Activated CD4-positive, alpha-beta T cell treated with anti-CD3 and anti-CD28 coated beads for 36 hours (primary cell): Measurements from ENCODE around the gene TPSB2. TPM values are rescaled to one million over a fixed set of nuclear protein-coding genes. Genes with fewer than 3 reads are reported as not detected.

Experiments
- ATAC-seq: fragments of 200-7000 bp; cut with Tn5 transposase; one replicate; pipeline ENCODE4 v1.10.0; 2021; ENCODE audit warnings: mild to moderate bottlenecking, moderate library complexity
- CTCF ChIA-PET: fragments of 350-600 bp; sonication (Branson Sonifier 250); formaldehyde crosslinking; loops from one replicate; lab custom pipeline; 2021; ENCODE audit warnings: antibody characterized with exemption; lab: Charles Lee
- POLR2A ChIA-PET: fragments of 350-600 bp; sonication (Branson Sonifier 250); formaldehyde crosslinking; loops from one replicate; lab custom pipeline; 2021; ENCODE audit warnings: antibody characterized with exemption, inconsistent platforms; lab: Charles Lee
- DNase-seq: peaks from one replicate; pipeline ENCODE4 v3.0.0-alpha.2; 2020
- H3K27ac Mint-ChIP-seq: one replicate; pipeline ENCODE4 v1.8.0; 2021; ENCODE audit warnings: mixed read lengths
- H3K27me3 Mint-ChIP-seq: one replicate; pipeline ENCODE4 v1.8.0; 2021; ENCODE audit warnings: mixed read lengths
- H3K36me3 Mint-ChIP-seq: one replicate; pipeline ENCODE4 v1.8.0; 2021; ENCODE audit warnings: low read depth, mixed read lengths
- H3K4me1 Mint-ChIP-seq: one replicate; pipeline ENCODE4 v1.8.0; 2021; ENCODE audit warnings: mixed read lengths
- H3K4me3 Mint-ChIP-seq: one replicate; pipeline ENCODE4 v1.8.0; 2021; ENCODE audit warnings: mild to moderate bottlenecking, moderate library complexity, mixed read lengths
- H3K9me3 Mint-ChIP-seq: one replicate; pipeline ENCODE4 v1.8.0; 2021; ENCODE audit warnings: low read depth, mixed read lengths
- intact Hi-C, 2 experiments: fragments of 100-400 bp; cut with DNase I in 1 of 2; cut with micrococcal nuclease in 1 of 2; formaldehyde crosslinking; loops; one replicate each; pipeline versions ENCODE4 v1.14.2 to v1.15.1; 2022 to 2024; cut with DNase I, micrococcal nuclease
- total RNA-seq, 2 experiments: library from RNA; stranded (reverse); gene quantifications; one replicate each; pipeline ENCODE4 v1.2.3, GENCODE V29; 2021

The TPSB2 gene
- total RNA-seq, 2 experiments from 2014 or later: not detected

- no peak overlapping the region for H3K27ac Mint-ChIP-seq
- H3K27me3 Mint-ChIP-seq: no peaks in the 10 kb centered on the region
- no peaks in the 10 kb centered on the region for H3K36me3 Mint-ChIP-seq
- POLR2A ChIA-PET: no interaction called here
- no peak overlapping the region for H3K4me3 Mint-ChIP-seq
- no peaks in the 10 kb centered on the region for H3K4me1 Mint-ChIP-seq
- no peak for DNase-seq
- ATAC-seq: no peak
- no peaks in the 10 kb centered on the region for H3K9me3 Mint-ChIP-seq
- intact Hi-C loops: no loop called here
- CTCF ChIA-PET: no interaction called here
Measured at GRCh38 chr16:1180549-1181403, 49.2 kb downstream of the TPSB2 start.

Other genes with a start within 250 kb of the TPSB2 start
- 1 to 10 TPM; 1.4 to 1.6 TPM for gene SOX8, start 248.4 kb downstream of the TPSB2 start, total RNA-seq
- not detected for gene SSTR5, start 157.4 kb downstream of the TPSB2 start, total RNA-seq
- not detected for gene C1QTNF8, start 133.9 kb downstream of the TPSB2 start, total RNA-seq
- gene CACNA1H, start 77.1 kb downstream of the TPSB2 start, total RNA-seq: under 1 TPM; 0.86 to 0.98 TPM
- gene TPSG1, start 4.9 kb downstream of the TPSB2 start, total RNA-seq: not detected
- not detected for gene TPSAB1, start 10.5 kb upstream of the TPSB2 start, total RNA-seq
- not detected for gene TPSD1, start 25.9 kb upstream of the TPSB2 start, total RNA-seq
- 100 to 1,000 TPM; 251 to 358 TPM for gene UBE2I, start 79.5 kb upstream of the TPSB2 start, total RNA-seq
- 1 to 10 TPM in 1 of 2 experiments, under 1 TPM in 1; 0.57 to 1.0 TPM for gene BAIAP3, start 103.5 kb upstream of the TPSB2 start, total RNA-seq
- 10 to 100 TPM; 37.6 to 58.7 TPM for gene TSR3, start 121.7 kb upstream of the TPSB2 start, total RNA-seq
- 10 to 100 TPM; 16.3 to 17.4 TPM for gene GNPTG, start 121.7 kb upstream of the TPSB2 start, total RNA-seq
- 10 to 100 TPM; 31.3 to 32.8 TPM for gene UNKL, start 184.5 kb upstream of the TPSB2 start, total RNA-seq
- 10 to 100 TPM; 11.9 to 15.5 TPM for gene UQCC4, start 190.6 kb upstream of the TPSB2 start, total RNA-seq
- gene PERCC1, start 200.9 kb upstream of the TPSB2 start, total RNA-seq: not detected
- gene CCDC154, start 214.4 kb upstream of the TPSB2 start, total RNA-seq: 1 to 10 TPM in 1 of 2 experiments, under 1 TPM in 1; 0.70 to 1.6 TPM
- gene CLCN7, start 244.8 kb upstream of the TPSB2 start, total RNA-seq: 10 to 100 TPM; 29.9 to 33.7 TPM